ENCODE results near the gene GOSR2. TPM values are rescaled to one million over a fixed set of nuclear protein-coding genes. Genes with fewer than 3 reads are reported as not detected.

GOSR2 gene
- total and polyA plus RNA-seq, 2 donors from 2014 or later, result 61.4 to 68.2 TPM

DNA sequence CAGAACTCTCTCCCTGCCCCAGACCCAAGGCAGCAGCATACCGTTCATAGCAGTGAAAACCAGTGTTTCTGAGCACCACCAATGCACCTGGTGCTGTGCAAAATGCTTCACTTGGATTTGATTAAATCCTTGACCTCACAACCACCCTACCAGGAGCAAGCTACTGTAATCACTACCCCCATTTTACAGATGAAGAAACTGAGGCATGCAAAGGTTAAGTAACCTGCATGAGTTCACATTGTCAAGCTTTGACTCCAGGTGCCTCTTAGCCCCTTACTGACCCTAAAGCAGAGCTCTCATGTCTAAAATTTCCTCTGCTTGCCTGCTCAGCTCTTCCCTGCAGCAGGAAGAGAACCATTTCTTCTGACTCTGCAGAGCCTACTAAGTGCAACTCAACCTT lies 34.2 kb upstream of the GOSR2 start:
- DNase-seq, result no peak
- H3K4me1 ChIP-seq (ENCODE audit: control insufficient read depth in 2 of 3, insufficient read depth in 2 of 3, low read depth in 1 of 3, low read length in 3 of 3), result no peaks in the 10 kb centered on the region

DNA sequence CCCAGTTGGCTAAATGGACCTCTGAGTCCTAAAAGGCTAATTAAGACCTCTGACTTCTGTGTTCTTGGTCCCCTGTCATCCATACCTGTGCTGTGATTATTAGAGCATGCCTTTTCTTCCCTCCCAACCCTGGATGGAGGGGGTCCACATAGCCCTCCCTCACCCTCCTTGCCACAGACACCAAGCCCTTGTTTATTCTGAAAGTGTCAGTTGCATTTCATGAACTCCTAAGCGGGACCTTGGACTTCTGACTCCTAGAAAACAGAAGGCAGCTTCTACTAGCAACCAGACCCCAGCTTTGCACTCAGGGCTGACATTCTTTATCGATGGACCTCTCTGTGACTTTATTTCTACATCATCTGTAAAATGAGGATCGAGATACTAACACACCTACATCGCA lies 33.4 kb upstream of the GOSR2 start:
- no peaks in the 10 kb centered on the region for H3K9me3 ChIP-seq (ENCODE audit: control insufficient read depth in 2 of 3, insufficient read depth in 1 of 3, low read length in 3 of 3)
- DNase-seq (no peak), FAIRE-seq (no peak)
- no peaks in the 10 kb centered on the region for H3K36me3 ChIP-seq (ENCODE audit: control insufficient read depth in 2 of 3, insufficient read depth in 3 of 3, low read length in 3 of 3)
- H3K27ac ChIP-seq (ENCODE audit: low read depth in 2 of 2, low read length in 2 of 2), result no peak overlapping the region
- no peaks in the 10 kb centered on the region for H3K27me3 ChIP-seq (ENCODE audit: control insufficient read depth, insufficient read depth, low read length)
- peaks cover 0 to 3% (median 0%) of the 10 kb centered on the region in 3 donors for H3K4me1 ChIP-seq (ENCODE audit: control insufficient read depth in 2 of 3, insufficient read depth in 2 of 3, low read depth in 1 of 3, low read length in 3 of 3)
- no peak for TF ChIP-seq CTCF (IDR thresholded peaks at IDR 0.05; ENCODE audit: borderline replicate concordance, extremely low read depth, insufficient read depth)
- no peak overlapping the region for H3K4me3 ChIP-seq (ENCODE audit: low read length in 3 of 3)
- no peak overlapping the region for H3K9ac ChIP-seq (ENCODE audit: low read length in 3 of 3)
- intact Hi-C loops (cut with DNase I), result no loop called here

More for the DNA sequence above, 34.2 kb upstream of the GOSR2 start:
- no peak overlapping the region for H3K4me3 ChIP-seq (ENCODE audit: low read length in 3 of 3)
- no peak for FAIRE-seq
- no peak for TF ChIP-seq CTCF (IDR thresholded peaks at IDR 0.05; ENCODE audit: borderline replicate concordance, extremely low read depth, insufficient read depth)
- H3K9ac ChIP-seq (ENCODE audit: low read length in 3 of 3), result no peak overlapping the region
- H3K27me3 ChIP-seq (ENCODE audit: control insufficient read depth, insufficient read depth, low read length), result no peaks in the 10 kb centered on the region
- H3K36me3 ChIP-seq (ENCODE audit: control insufficient read depth in 2 of 3, insufficient read depth in 3 of 3, low read length in 3 of 3), result no peaks in the 10 kb centered on the region
- no peak overlapping the region for H3K27ac ChIP-seq (ENCODE audit: low read depth in 2 of 2, low read length in 2 of 2)
- no peaks in the 10 kb centered on the region for H3K9me3 ChIP-seq (ENCODE audit: control insufficient read depth in 2 of 3, insufficient read depth in 1 of 3, low read length in 3 of 3)
- intact Hi-C loops (cut with DNase I), result no loop called here

DNA sequence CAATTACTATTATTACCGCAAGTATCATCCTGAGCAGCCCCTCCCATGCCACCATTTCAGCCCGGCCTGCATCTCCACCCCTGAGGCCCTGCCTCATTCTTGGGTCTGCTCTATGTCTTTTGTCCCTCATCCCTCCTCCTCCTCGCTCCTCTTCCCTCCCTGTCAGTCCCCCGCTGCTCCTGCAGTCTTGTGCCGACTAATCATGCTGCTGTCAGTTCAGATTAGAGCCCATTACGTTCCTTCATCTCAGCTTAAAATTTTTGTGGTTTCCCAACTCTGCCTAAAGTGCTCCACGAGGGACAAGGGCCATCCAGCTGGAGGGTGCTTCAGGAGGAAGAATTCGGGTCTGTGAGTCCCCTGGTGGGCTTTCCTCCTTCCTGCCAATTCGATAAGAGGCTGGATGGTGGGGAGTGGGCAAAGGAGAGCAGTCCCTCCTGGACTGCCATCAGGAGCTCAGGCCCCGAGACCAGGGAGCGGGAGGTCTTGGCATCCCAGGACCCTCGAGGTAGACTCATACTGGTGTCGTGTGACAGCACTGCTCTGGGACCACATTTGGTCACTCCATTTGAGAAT lies 32.9 kb upstream of the GOSR2 start:
- Histone ChIP-seq H3K27ac (ENCODE audit: low read depth in 2 of 2, low read length in 2 of 2) (no peak overlapping the region), H3K27me3 (ENCODE audit: control insufficient read depth, insufficient read depth, low read length) (no peaks in the 10 kb centered on the region), H3K9ac (ENCODE audit: low read length in 3 of 3) (no peak overlapping the region), H3K4me1 (ENCODE audit: control insufficient read depth in 2 of 3, insufficient read depth in 2 of 3, low read depth in 1 of 3, low read length in 3 of 3) (peaks cover 0 to 3% (median 0%) of the 10 kb centered on the region in 3 donors), H3K36me3 (ENCODE audit: control insufficient read depth in 2 of 3, insufficient read depth in 3 of 3, low read length in 3 of 3) (no peaks in the 10 kb centered on the region), H3K4me3 (ENCODE audit: low read length in 3 of 3) (no peak overlapping the region), H3K9me3 (ENCODE audit: control insufficient read depth in 2 of 3, insufficient read depth in 1 of 3, low read length in 3 of 3) (no peaks in the 10 kb centered on the region)
- intact Hi-C loops (cut with DNase I), result no loop called here
- TF ChIP-seq CTCF (IDR thresholded peaks at IDR 0.05; ENCODE audit: borderline replicate concordance, extremely low read depth, insufficient read depth), result no peak
- DNase-seq, result no peak
- FAIRE-seq, result no peak

GRCh38 chr17:46890638-46891037 lies 32.3 kb upstream of the GOSR2 start:
- intact Hi-C loops (cut with DNase I), result no loop called here
- Histone ChIP-seq H3K9me3 (ENCODE audit: control insufficient read depth in 2 of 3, insufficient read depth in 1 of 3, low read length in 3 of 3) (no peaks in the 10 kb centered on the region), H3K27me3 (ENCODE audit: control insufficient read depth, insufficient read depth, low read length) (no peaks in the 10 kb centered on the region), H3K36me3 (ENCODE audit: control insufficient read depth in 2 of 3, insufficient read depth in 3 of 3, low read length in 3 of 3) (no peaks in the 10 kb centered on the region), H3K9ac (ENCODE audit: low read length in 3 of 3) (no peak overlapping the region), H3K4me3 (ENCODE audit: low read length in 3 of 3) (no peak overlapping the region), H3K4me1 (ENCODE audit: control insufficient read depth in 2 of 3, insufficient read depth in 2 of 3, low read depth in 1 of 3, low read length in 3 of 3) (peaks cover 0 to 3% (median 0%) of the 10 kb centered on the region in 3 donors), H3K27ac (ENCODE audit: low read depth in 2 of 2, low read length in 2 of 2) (no peak overlapping the region)
- FAIRE-seq, result no peak
- DNase-seq, result no peak
- no peak for TF ChIP-seq CTCF (IDR thresholded peaks at IDR 0.05; ENCODE audit: borderline replicate concordance, extremely low read depth, insufficient read depth)

Data from kidney (tissue), 14 donors.